Activated CD8-positive, alpha-beta memory T cell treated with anti-CD3 and anti-CD28 coated beads, Interleukin-2, amount 10 ng/mL, durations not matched to agents 7 days and 5 days (primary cell): ENCODE data around the gene PKP3. TPM values are rescaled to one million over a fixed set of nuclear protein-coding genes. Genes with fewer than 3 reads are reported as not detected.

Source experiments
- ATAC-seq: fragments of 150-1000 bp; cut with Tn5 transposase; one replicate; pipeline ENCODE4 v1.10.0; 2021; ENCODE audit warnings: moderate library complexity
- CTCF ChIA-PET: fragments of 350-600 bp; sonication (Branson Sonifier 250); formaldehyde crosslinking; loops from one replicate; lab custom pipeline; 2021; ENCODE audit warnings: antibody characterized with exemption; lab: Charles Lee
- DNase-seq: peaks from one replicate; pipeline ENCODE4 v3.0.0-alpha.2; 2020
- H3K27ac Mint-ChIP-seq: one replicate; pipeline ENCODE4 v1.8.0; 2021; ENCODE audit warnings: mild to moderate bottlenecking, mixed read lengths
- H3K27me3 Mint-ChIP-seq: one replicate; pipeline ENCODE4 v1.8.0; 2021; ENCODE audit warnings: mixed read lengths
- H3K36me3 Mint-ChIP-seq: one replicate; pipeline ENCODE4 v1.8.0; 2021; ENCODE audit warnings: mild to moderate bottlenecking, mixed read lengths
- H3K4me1 Mint-ChIP-seq: one replicate; pipeline ENCODE4 v1.8.0; 2021; ENCODE audit warnings: mixed read lengths
- H3K4me3 Mint-ChIP-seq: one replicate; pipeline ENCODE4 v1.8.0; 2021; ENCODE audit warnings: mild to moderate bottlenecking, moderate library complexity, mixed read lengths
- H3K9me3 Mint-ChIP-seq: one replicate; pipeline ENCODE4 v1.8.0; 2022; ENCODE audit warnings: low read depth, mixed read lengths
- total RNA-seq, 2 experiments: library from RNA; stranded (reverse); gene quantifications; one replicate each; pipeline ENCODE4 v1.2.3, GENCODE V29; 2021

Gene PKP3
- total RNA-seq, 2 experiments from 2014 or later = 0.09 to 0.18 TPM

DNA sequence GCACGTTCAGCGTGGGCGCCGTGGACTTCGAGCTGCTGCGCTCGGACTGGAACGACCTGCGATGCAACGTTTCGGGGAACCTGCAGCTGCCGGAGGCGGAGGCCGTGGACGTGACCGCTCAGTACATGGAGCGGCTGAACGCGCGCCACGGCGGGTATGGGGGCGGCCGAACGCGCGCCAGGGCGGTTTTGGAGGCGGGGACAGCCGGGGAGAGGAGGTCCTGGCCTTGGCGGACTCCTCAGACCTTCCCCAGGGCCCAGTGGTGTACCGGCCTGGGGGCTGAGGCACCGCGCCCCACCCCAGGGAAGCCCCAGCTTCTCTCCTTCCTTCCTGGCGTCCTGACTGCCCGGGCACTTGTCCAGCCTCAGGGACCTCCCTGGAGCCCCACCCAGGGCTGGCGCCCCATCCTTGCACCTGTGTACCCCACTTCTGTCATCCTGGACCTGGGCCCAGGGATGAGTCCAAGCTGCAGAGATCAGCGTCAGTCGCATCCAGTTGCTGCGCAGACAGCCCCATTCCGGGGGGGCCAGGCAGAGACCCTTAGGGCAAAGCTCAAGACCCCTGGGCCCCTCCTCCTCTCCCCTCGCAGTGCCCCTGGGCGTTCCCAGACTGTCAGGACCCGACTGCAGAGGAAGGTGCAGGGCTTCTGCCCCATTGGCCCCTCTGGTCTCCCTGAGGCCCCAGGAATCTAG is 16.7 kb upstream of the PKP3 start:
- Mint-ChIP-seq H3K27ac (no peak overlapping the region), H3K36me3 (no peaks in the 10 kb centered on the region), H3K4me3 (no peak overlapping the region), H3K4me1 (peaks cover 4% of the 10 kb centered on the region), H3K9me3 (no peaks in the 10 kb centered on the region), H3K27me3 (peaks cover 4% of the 10 kb centered on the region)
- DNase-seq (no peak), ATAC-seq (no peak)
- CTCF ChIA-PET = interaction anchor here (1.1 kb wide), 1 partner anchor 20 kb away, joined by 3 read pairs; no protein-coding TSS in a partner anchor

DNA sequence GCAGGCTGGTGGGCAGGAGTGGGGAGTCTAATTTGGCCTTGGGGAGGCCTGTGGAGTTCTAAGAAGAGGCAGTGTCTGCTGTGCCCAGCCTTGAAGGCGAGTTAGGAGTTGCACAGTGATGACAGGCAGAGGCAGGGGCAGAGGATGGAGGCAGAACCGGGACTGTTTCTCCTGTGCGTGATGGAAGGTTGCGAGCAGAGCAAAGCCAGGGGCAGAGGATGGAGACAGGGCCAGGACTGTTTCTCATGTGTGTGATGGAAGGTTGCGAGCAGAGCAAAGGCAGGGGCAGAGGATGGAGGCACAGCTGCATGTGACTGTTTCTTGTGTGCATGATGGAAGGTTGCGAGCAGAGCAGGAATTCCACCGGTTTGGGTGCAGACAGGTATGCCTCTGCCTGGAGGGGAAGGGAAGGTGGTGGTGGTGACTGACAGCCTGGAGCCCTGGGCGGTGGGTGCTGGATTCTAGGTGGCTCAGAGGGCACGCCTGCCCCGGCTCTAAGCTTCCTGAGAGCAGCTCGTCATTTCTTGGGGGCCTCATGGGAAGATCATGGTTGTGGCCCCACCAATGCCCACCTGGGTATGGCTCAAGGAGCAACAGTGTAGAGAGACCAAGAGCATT is 16.0 kb upstream of the PKP3 start:
- CTCF ChIA-PET = interaction anchor here (1.1 kb wide), 1 partner anchor 19 kb away, joined by 3 read pairs; no protein-coding TSS in a partner anchor
- ATAC-seq (no peak), DNase-seq (no peak)
- H3K9me3 Mint-ChIP-seq = no peaks in the 10 kb centered on the region
- peaks cover 5% of the 10 kb centered on the region for H3K4me1 Mint-ChIP-seq
- H3K27me3 Mint-ChIP-seq = peaks cover 4% of the 10 kb centered on the region
- H3K36me3 Mint-ChIP-seq = no peaks in the 10 kb centered on the region
- H3K27ac Mint-ChIP-seq = no peak overlapping the region
- H3K4me3 Mint-ChIP-seq = no peak overlapping the region

DNA sequence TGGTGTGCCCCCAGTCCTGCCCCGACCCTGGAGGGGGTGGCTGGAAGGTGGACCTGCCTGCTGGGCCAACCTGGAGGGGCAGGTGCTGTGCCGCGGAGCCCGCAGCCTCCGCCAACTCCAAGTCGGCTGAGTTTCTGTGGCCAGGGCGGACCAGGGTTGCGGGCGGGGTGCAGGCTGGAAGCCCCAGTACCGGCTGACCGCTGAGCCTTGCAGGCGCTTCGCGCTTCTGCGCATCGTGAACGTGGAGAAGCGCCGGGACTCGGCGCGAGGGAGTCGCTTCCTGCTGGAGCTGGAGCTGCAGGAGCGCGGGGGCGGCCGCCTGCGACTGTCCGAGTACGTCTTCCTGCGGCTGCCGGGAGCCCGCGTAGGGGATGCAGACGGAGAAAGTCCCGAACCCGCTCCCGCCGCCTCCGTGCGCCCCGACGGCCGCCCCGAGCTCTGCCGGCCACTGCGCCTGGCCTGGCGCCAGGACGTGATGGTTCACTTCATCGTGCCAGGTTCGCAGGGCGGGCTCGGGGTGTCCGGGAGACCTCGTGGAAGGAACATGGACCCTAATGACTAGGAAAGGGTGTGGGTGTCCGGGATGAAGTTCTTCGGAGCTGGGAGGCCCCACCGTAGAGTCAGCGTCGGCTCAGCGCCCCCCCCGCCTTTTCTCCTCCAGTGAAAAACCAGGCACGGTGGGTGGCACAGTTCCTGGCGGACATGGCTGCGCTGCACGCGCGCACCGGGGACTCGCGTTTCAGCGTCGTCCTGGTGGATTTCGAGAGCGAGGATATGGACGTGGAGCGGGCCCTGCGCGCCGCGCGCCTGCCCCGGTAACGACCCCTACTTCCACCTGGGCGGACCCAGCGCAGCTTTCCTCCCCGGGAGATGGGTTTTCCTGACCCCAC is 14.6 kb upstream of the PKP3 start:
- ATAC-seq = no peak
- peaks cover 4% of the 10 kb centered on the region for H3K27me3 Mint-ChIP-seq
- H3K27ac Mint-ChIP-seq = no peak overlapping the region
- no peaks in the 10 kb centered on the region for H3K36me3 Mint-ChIP-seq
- DNase-seq = no peak
- H3K4me1 Mint-ChIP-seq = peaks cover 5% of the 10 kb centered on the region
- CTCF ChIA-PET = interaction anchor here (0.7 kb wide), 1 partner anchor 16 kb away, joined by 3 read pairs; no protein-coding TSS in a partner anchor
- H3K9me3 Mint-ChIP-seq = no peaks in the 10 kb centered on the region
- H3K4me3 Mint-ChIP-seq = no peak overlapping the region

DNA sequence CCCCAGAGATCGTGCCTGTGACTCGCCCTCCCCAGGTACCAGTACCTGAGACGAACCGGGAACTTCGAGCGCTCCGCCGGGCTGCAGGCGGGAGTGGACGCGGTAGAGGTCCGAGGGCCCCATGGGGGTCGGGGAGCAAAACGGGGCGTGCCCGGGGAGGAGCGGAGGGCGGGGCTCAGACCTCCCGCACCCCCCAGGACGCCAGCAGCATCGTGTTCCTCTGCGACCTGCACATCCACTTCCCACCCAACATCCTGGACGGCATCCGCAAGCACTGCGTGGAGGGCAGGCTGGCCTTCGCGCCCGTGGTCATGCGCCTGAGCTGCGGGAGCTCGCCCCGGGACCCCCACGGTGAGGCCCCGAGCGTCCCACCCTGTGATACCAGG is 13.9 kb upstream of the PKP3 start:
- Mint-ChIP-seq H3K9me3 (no peaks in the 10 kb centered on the region), H3K4me1 (peaks cover 5% of the 10 kb centered on the region), H3K36me3 (no peaks in the 10 kb centered on the region), H3K27ac (no peak overlapping the region), H3K4me3 (no peak overlapping the region), H3K27me3 (peaks cover 4% of the 10 kb centered on the region)
- CTCF ChIA-PET = interaction anchor here (0.7 kb wide), 1 partner anchor 16 kb away, joined by 3 read pairs; no protein-coding TSS in a partner anchor
- ATAC-seq = no peak
- DNase-seq = no peak

GRCh38 chr11:380491-380890 is 13.5 kb upstream of the PKP3 start:
- ATAC-seq = no peak
- no peaks in the 10 kb centered on the region for H3K9me3 Mint-ChIP-seq
- H3K4me3 Mint-ChIP-seq = no peak overlapping the region
- no peak overlapping the region for H3K27ac Mint-ChIP-seq
- CTCF ChIA-PET = no interaction called here
- DNase-seq = no peak
- peaks cover 5% of the 10 kb centered on the region for H3K4me1 Mint-ChIP-seq
- no peaks in the 10 kb centered on the region for H3K36me3 Mint-ChIP-seq
- H3K27me3 Mint-ChIP-seq = peaks cover 4% of the 10 kb centered on the region

- no peaks in the 10 kb centered on the region for H3K36me3 Mint-ChIP-seq
- no peaks in the 10 kb centered on the region for H3K9me3 Mint-ChIP-seq
- H3K4me3 Mint-ChIP-seq = no peak overlapping the region
- DNase-seq = no peak
- H3K27ac Mint-ChIP-seq = no peak overlapping the region
- no peak for ATAC-seq
- peaks cover 5% of the 10 kb centered on the region for H3K4me1 Mint-ChIP-seq
- CTCF ChIA-PET = no interaction called here
- peaks cover 4% of the 10 kb centered on the region for H3K27me3 Mint-ChIP-seq
These were observed 13.0 kb upstream of the PKP3 start for GRCh38 chr11:380996-381395.

- Mint-ChIP-seq H3K27me3 (peaks cover 4% of the 10 kb centered on the region), H3K4me1 (peaks cover 5% of the 10 kb centered on the region), H3K9me3 (no peaks in the 10 kb centered on the region), H3K27ac (no peak overlapping the region), H3K4me3 (no peak overlapping the region), H3K36me3 (no peaks in the 10 kb centered on the region)
- CTCF ChIA-PET = no interaction called here
- DNase-seq (no peak), ATAC-seq (no peak)
These were observed 12.4 kb upstream of the PKP3 start for GRCh38 chr11:381501-382072.

GRCh38 chr11:382081-382629 is 11.9 kb upstream of the PKP3 start:
- Mint-ChIP-seq H3K27ac (no peak overlapping the region), H3K27me3 (peaks cover 5% of the 10 kb centered on the region), H3K4me1 (peaks cover 5% of the 10 kb centered on the region), H3K9me3 (peaks cover 2% of the 10 kb centered on the region), H3K36me3 (peaks cover 1% of the 10 kb centered on the region), H3K4me3 (no peak overlapping the region)
- DNase-seq (no peak), ATAC-seq (no peak)
- CTCF ChIA-PET = no interaction called here

DNA sequence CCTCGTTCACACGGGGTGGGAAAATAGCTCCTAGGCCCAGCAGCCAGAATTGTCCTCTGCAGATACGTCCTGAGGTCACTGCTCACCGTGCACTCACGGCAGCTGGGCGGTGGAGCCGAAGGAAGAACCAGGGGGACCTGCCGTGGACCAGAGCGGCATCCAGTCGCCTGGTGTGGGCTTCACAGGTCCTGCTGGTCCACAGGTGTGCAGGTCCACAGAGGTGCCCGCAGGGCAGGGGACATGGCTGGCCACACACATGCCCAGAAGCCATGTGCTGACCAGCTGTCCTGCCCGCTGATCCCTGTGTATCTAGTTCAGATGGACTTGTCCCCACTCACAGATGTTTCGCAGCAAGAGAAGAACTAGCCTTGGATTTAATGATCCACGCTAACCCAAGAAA is 10.6 kb upstream of the PKP3 start:
- Mint-ChIP-seq H3K36me3 (peaks cover 2% of the 10 kb centered on the region), H3K4me3 (no peak overlapping the region), H3K9me3 (peaks cover 2% of the 10 kb centered on the region), H3K27ac (no peak overlapping the region), H3K27me3 (peaks cover 10% of the 10 kb centered on the region), H3K4me1 (peaks cover 5% of the 10 kb centered on the region)
- CTCF ChIA-PET = no interaction called here
- no peak for DNase-seq
- no peak for ATAC-seq

DNA sequence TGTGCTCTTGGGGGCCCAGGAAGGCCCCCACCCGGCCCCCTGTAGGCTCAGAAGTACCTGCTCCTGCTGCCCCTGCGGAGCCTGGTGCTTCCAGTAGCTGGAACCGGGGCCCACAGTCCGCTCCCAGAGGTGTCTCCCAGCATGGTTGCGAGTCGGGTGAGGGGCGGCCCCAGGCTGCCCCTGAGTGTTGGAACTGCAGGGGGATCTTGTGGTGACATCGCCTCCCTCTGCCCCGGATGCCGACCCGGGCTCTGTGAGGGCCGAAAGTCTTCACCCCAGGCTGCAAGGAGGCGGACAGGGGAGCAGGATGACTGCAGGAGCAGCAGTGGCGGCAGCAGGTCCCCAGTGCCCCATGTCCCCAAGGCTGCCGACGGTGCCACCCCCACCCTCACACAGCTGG is 9.5 kb upstream of the PKP3 start:
- H3K9me3 Mint-ChIP-seq = peaks cover 2% of the 10 kb centered on the region
- H3K27me3 Mint-ChIP-seq = peaks cover 10% of the 10 kb centered on the region
- no peak for ATAC-seq
- peaks cover 5% of the 10 kb centered on the region for H3K4me1 Mint-ChIP-seq
- no peak overlapping the region for H3K27ac Mint-ChIP-seq
- peaks cover 2% of the 10 kb centered on the region for H3K36me3 Mint-ChIP-seq
- no peak overlapping the region for H3K4me3 Mint-ChIP-seq
- DNase-seq = no peak
- CTCF ChIA-PET = interaction anchor here (1.0 kb wide), 1 partner anchor 13 kb away, joined by 3 read pairs; no protein-coding TSS in a partner anchor

DNA sequence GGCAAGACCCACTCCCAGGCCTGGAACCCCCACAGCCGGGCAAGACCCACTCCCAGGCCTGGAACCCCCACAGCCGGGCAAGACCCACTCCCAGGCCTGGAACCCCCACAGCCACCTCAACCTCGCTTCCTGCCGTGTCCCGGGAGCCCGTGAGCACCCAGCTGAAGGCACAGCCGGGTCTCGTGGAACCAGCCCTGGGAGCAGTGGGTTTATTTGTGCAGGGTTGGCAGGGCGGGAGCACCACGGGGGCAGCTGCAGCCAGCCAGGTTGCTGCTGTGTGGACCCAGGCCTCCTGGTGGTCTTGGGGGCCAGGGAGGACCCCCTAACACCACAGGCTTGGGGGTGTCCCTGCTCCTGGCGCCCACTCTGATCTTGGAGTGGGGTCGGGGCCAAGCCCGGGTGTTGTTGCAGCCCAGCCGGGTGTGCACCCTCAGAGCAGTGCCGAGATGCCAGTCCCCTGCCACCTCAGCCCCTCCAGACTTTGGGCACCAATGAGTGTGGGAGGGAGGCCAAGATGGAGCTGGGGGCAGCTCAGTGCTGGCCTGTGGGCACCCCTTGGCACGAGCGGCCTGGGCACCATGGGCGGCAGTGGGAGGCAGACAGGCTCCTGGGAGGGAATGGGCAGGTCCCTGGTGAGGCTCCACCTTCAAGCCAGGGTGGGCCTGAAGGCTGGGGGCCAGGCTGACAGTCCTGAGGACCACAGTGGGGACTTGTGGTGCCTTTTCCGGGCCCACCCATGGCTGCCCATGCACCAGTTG is 8.2 kb upstream of the PKP3 start:
- H3K36me3 Mint-ChIP-seq = peaks cover 2% of the 10 kb centered on the region
- CTCF ChIA-PET = no interaction called here

DNA sequence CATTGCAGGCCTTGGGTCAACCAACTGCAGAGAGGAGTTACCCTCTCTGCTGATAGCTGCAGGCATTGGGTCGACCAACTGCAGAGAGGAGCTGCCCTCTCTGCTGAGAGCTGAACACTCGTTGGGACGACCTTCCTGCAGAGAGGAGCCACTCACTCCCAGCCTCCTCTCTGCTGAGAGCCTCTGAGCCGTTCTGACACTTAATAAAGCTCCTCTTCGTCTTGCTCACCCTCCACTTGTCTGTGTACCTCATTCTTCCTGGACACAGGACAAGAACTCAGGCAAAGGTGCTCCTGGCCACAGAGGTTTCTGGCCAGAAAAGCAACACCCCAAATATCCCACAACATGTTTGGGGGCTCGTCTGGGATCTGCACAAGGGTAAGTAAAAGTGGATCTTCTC is 7.5 kb upstream of the PKP3 start:
- H3K4me1 Mint-ChIP-seq = peaks cover 5% of the 10 kb centered on the region
- no peak overlapping the region for H3K27ac Mint-ChIP-seq
- no peak for ATAC-seq
- peaks cover 2% of the 10 kb centered on the region for H3K9me3 Mint-ChIP-seq
- peaks cover 10% of the 10 kb centered on the region for H3K27me3 Mint-ChIP-seq
- H3K4me3 Mint-ChIP-seq = no peak overlapping the region
- H3K36me3 Mint-ChIP-seq = peaks cover 2% of the 10 kb centered on the region
- CTCF ChIA-PET = no interaction called here
- DNase-seq = no peak

More for the DNA sequence above, 8.2 kb upstream of the PKP3 start:
- no peak overlapping the region for H3K4me3 Mint-ChIP-seq
- H3K27ac Mint-ChIP-seq = no peak overlapping the region
- ATAC-seq (no peak), DNase-seq (no peak)
- peaks cover 10% of the 10 kb centered on the region for H3K27me3 Mint-ChIP-seq
- H3K9me3 Mint-ChIP-seq = peaks cover 2% of the 10 kb centered on the region
- peaks cover 5% of the 10 kb centered on the region for H3K4me1 Mint-ChIP-seq
